OCI-M1 (cell line): Measurements from ENCODE around the gene ERC2.
A peak's percentile ranks its signal among the peaks of the same experiment; 100 is the strongest.

Experiments used
- DNase-seq: peaks from one replicate; lab custom pipeline; 2025; lab: John Stamatoyannopoulos, UW

The ERC2 gene

DNA sequence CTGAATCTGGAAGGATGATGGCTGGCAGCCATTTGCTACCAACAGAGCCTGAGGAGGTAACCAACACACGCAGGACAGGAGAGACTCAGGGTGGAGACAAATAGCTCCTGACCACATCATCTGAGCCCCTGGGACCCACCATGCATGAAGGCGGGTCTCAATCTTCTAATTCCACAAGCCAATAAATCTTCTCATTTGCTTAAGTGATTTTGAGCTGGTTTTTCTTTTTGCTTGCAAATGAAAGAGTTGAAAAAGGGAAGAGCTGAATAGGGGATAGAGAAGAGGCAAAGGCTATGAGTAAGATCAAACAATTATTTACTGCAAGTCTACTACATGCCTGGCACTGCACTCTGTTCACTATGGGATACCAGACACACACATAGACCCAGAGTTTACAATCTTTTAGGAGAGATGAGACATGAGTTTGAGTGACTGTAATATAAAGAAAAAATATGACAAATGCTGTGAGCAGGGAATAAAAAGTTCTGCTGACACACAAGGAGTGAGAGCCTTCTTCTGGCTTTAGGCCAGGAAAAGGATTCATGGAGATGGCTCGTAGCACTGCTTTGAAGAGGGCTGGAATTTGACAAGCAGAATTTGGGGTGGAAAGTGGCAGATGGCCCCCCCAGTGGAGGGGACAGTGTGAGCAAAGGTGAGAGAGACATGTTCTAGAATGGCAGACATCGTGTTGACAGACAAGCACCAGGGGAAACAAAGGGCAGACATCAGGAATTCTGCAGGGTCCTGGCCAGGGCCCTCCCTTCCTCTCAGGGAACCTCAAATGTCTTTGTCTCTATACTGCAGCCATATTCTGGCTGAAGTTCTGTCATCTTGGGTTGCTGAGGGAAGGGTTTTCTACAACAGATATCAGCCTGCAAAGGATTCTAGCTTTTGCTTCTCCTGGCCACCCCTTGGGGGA, 911.4 kb downstream of the ERC2 start:
- no peak for DNase-seq

- no peak for DNase-seq
Measured at GRCh38 chr3:55555873-55556618, 912.2 kb downstream of the ERC2 start.

GRCh38 chr3:55554634-55555425, 913.4 kb downstream of the ERC2 start:
- no peak for DNase-seq

DNA sequence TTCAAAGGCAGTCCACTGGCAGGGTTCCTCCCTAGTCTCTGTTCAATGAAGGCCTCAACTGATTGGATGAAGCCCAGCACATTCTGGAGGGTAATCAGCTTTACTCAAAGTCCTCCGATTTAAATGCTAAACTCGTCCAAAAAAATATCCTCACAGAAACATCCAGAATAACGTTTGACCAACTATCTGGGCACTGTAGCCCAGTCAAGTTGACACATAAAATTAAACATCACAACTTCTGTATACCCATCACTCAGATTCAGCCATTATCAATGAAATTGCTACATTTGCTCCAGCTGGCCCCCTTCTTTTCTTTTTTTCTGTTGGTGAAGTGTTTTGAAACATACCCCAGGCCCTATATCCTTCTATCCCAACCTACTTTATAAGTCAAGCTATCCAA, 916.6 kb downstream of the ERC2 start:
- DNase-seq, result no peak

- no peak for DNase-seq
Measured at GRCh38 chr3:55549177-55549576, 919.1 kb downstream of the ERC2 start.

- no peak for DNase-seq
Measured at GRCh38 chr3:55546866-55547669, 921.2 kb downstream of the ERC2 start.

GRCh38 chr3:55545995-55546394, 922.3 kb downstream of the ERC2 start:
- no peak for DNase-seq

DNA sequence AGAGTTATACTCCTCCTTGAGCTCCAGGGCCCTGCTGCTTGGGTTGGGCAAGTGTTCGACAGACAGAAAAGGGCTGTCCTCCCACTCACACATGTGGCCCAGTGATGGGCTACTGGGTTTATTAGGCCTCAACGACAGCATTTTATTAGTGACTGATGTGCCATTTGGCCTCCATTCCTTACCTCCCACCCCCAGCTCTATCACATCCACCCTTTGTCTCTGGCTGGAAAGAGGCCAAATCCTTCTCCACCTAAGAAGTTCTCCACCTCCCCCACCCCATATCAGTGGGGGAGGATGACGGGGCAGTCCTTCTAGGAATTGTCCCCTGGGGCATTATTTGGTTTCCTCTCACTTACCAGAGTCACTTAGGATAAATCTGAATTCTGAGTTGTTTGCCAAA, 924.0 kb downstream of the ERC2 start:
- DNase-seq, result no peak

GRCh38 chr3:55543181-55543614, 925.1 kb downstream of the ERC2 start:
- DNase-seq, result peak; percentile 2

GRCh38 chr3:55541456-55541855, 926.8 kb downstream of the ERC2 start:
- no peak for DNase-seq

- DNase-seq, result no peak
Measured at GRCh38 chr3:55541016-55541415, 927.3 kb downstream of the ERC2 start.

DNA sequence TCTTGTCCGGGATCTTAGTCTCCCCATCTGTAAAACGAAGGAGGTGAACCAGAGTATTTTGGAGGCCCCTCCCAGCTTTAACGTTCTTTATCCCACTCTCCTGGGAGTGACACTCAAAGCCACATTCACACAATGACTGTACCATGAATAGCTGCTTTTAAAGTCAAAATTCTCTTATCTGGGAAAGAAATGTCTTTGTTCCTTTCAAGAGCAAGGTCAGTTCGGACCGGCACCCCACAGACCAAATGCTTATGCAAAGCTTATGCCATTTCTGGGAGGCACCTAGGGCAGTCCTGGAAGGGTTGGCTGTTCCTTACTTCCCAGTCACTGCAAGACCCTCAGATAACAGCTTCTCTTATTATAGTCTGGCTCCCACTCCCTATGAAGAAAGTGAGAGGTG, 927.7 kb downstream of the ERC2 start:
- DNase-seq, result no peak

GRCh38 chr3:55538158-55538557, 930.1 kb downstream of the ERC2 start:
- DNase-seq, result no peak

- DNase-seq, result no peak
Measured at GRCh38 chr3:55537563-55537962, 930.7 kb downstream of the ERC2 start.

DNA sequence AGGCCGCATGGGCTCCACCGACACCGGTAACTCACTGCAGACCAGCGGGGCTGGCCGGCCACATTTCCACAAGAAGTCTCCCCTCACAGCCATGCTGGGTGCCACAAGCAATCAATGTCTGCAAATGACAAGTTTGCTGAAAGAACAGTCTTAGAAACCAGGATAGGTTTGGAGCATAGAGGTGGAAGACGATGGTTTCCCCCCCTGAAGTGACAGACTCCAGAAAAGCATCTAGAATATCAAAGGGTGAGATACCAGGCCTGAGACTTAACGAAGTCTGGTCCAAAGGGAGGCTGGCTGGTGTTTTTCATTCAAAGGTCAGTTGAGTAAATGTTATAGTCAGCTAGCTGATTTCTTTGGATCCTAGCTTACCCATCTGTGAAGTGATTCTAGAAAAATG, 931.1 kb downstream of the ERC2 start:
- DNase-seq, result no peak

GRCh38 chr3:55534876-55535275, 933.4 kb downstream of the ERC2 start:
- DNase-seq, result no peak

- DNase-seq, result no peak
Measured at GRCh38 chr3:55532806-55533205, 935.5 kb downstream of the ERC2 start.

GRCh38 chr3:55531321-55531720, 936.9 kb downstream of the ERC2 start:
- no peak for DNase-seq

DNA sequence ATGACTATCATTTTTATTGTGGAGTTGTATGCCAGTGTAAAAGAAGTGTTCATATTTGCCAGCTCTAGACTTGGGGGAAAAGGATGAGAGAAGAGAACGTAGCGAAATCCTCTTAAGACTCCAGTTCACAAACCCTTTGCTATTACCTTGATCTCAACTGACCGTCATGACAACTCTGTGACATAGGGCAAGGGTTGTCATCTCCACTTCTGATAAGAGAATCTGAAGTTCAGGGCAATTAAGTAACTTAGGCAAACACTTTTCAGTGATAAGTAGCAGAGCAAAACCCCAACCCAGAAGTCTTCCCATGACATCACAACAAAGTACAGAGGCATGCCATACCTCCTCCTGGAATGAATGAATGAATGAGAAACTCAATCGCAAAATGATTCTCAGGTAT, 940.9 kb downstream of the ERC2 start:
- no peak for DNase-seq

DNA sequence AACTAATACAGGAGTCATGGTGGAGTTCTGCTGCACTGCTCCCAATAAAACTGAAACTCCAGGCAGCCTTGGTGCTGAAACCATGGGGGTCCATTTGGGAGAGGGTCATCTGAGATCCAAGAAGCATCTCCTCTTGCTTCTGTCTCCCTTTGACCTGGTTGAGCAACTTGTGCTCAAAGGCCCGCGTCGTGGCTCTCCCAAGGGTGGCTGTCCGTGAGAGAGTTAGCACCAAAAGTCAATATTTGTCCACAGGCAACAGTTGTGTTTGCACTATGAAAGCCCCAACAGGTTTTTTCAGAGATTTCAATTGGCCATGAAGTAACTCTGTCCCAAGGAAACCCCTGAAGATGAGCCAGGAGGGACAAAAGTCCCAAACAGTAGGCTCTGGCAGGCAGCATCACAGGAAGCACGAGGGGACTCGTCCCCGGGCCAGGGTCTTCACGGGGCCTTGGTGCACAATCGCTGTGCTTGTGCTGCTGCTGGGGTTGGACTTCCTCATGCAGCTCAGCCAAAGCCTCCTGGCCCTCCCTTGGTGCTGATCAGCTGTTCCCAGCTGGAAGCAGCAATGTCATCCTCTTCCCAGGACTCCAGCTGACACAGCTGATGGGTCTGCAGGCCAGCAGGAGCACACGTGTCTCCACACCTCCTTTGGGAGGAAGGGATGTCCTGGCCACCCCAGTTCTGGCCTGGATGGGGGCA, 941.8 kb downstream of the ERC2 start:
- no peak for DNase-seq

GRCh38 chr3:55525436-55525835, 942.8 kb downstream of the ERC2 start:
- DNase-seq, result no peak
